WTC11 (cell line): Measurements from ENCODE around the gene IL23R. TPM values are rescaled to one million over a fixed set of nuclear protein-coding genes. Genes with fewer than 3 reads are reported as not detected.

ENCODE experiments used
- ATAC-seq: fragments of 200-7000 bp; cut with Tn5 transposase; 2 replicates; pipeline ENCODE4 v1.10.0; 2021; ENCODE audit warnings: mild to moderate bottlenecking, moderate library complexity
- CTCF ChIA-PET: fragments of 300-600 bp; sonication (Branson Sonifier 250); formaldehyde crosslinking; loops from one replicate; lab custom pipeline; 2021; ENCODE audit warnings: antibody characterized with exemption; lab: Charles Lee
- POLR2A ChIA-PET: fragments of 350-600 bp; sonication (Branson Sonifier 250); formaldehyde crosslinking; loops from one replicate; lab custom pipeline; 2021; ENCODE audit warnings: antibody characterized with exemption; lab: Charles Lee
- DNase-seq: peaks from one replicate; pipeline ENCODE4 v3.0.0; 2021; ENCODE audit warnings: low spot score
- H3K27ac Mint-ChIP-seq: 2 replicates; pipeline ENCODE4 v1.8.0; 2021; ENCODE audit warnings: mixed read lengths
- H3K27me3 Mint-ChIP-seq: 2 replicates; pipeline ENCODE4 v1.8.0; 2021; ENCODE audit warnings: low read depth, mild to moderate bottlenecking, moderate library complexity, mixed read lengths
- H3K36me3 Mint-ChIP-seq: 2 replicates; pipeline ENCODE4 v1.8.0; 2021; ENCODE audit warnings: mixed read lengths
- H3K4me1 Mint-ChIP-seq: 2 replicates; pipeline ENCODE4 v1.8.0; 2022; ENCODE audit warnings: mixed read lengths
- H3K4me3 Mint-ChIP-seq: 2 replicates; pipeline ENCODE4 v1.8.0; 2021; ENCODE audit warnings: mild to moderate bottlenecking, moderate library complexity, mixed read lengths
- H3K9me3 Mint-ChIP-seq: 2 replicates; pipeline ENCODE4 v1.8.0; 2021; ENCODE audit warnings: mixed read lengths
- ESRRA ChIP-seq: sonication (generic); formaldehyde crosslinking; IDR thresholded peaks from 2 replicates; pipeline ENCODE4 v1.8.1; 2022; ENCODE audit warnings: mild to moderate bottlenecking, missing genetic modification reagents, borderline replicate concordance
- FOXK1 ChIP-seq: sonication (generic); formaldehyde crosslinking; IDR thresholded peaks from 2 replicates; pipeline ENCODE4 v1.8.0; 2022; ENCODE audit warnings: mild to moderate bottlenecking, moderate library complexity, missing genetic modification reagents
- FOXP1 ChIP-seq: sonication (generic); formaldehyde crosslinking; IDR thresholded peaks from 2 replicates; pipeline ENCODE4 v1.8.0; 2022; ENCODE audit warnings: missing genetic modification reagents, mild to moderate bottlenecking, moderate library complexity, borderline replicate concordance
- GRHL2 ChIP-seq: fragments of 250-450 bp; sonication (Bioruptor Pico); IDR thresholded peaks from 2 replicates; pipeline ENCODE4 v1.8.0; 2022; ENCODE audit warnings: mild to moderate bottlenecking, moderate library complexity; ENCODE audit not compliant: insufficient replicate concordance, severe bottlenecking
- GTF2I ChIP-seq: fragments of 250-450 bp; sonication (Bioruptor Pico); conservative IDR thresholded peaks from 2 replicates; pipeline ENCODE4 v1.4.0; 2021; ENCODE audit warnings: mild to moderate bottlenecking
- NFE2L1 ChIP-seq: sonication (generic); formaldehyde crosslinking; IDR thresholded peaks from 2 replicates; pipeline ENCODE4 v1.8.1; 2023; ENCODE audit warnings: missing genetic modification reagents
- NR3C1 ChIP-seq: sonication (generic); formaldehyde crosslinking; conservative IDR thresholded peaks from 2 replicates; pipeline ENCODE4 v1.8.1; 2023; ENCODE audit warnings: low read depth, mild to moderate bottlenecking, missing genetic modification reagents
- SMAD4 ChIP-seq: sonication (generic); formaldehyde crosslinking; IDR thresholded peaks from 2 replicates; pipeline ENCODE4 v1.8.0; 2022; ENCODE audit warnings: mild to moderate bottlenecking, missing genetic modification reagents
- SP1 ChIP-seq: sonication (generic); formaldehyde crosslinking; conservative IDR thresholded peaks from 2 replicates; pipeline ENCODE4 v1.8.1; 2022; ENCODE audit warnings: missing genetic modification reagents
- TEAD1 ChIP-seq: sonication (generic); formaldehyde crosslinking; IDR thresholded peaks from 2 replicates; pipeline ENCODE4 v1.8.0; 2022; ENCODE audit warnings: mild to moderate bottlenecking, missing genetic modification reagents
- ZNF121 ChIP-seq: sonication (generic); formaldehyde crosslinking; IDR thresholded peaks from 2 replicates; pipeline ENCODE4 v1.8.0; 2023; ENCODE audit warnings: missing genetic modification reagents
- ZNF219 ChIP-seq: sonication (generic); formaldehyde crosslinking; IDR thresholded peaks from 2 replicates; pipeline ENCODE4 v1.8.0; 2023; ENCODE audit warnings: missing genetic modification reagents, mild to moderate bottlenecking, borderline replicate concordance
- ZNF232 ChIP-seq: sonication (generic); formaldehyde crosslinking; IDR thresholded peaks from 2 replicates; pipeline ENCODE4 v1.8.0; 2022; ENCODE audit warnings: mild to moderate bottlenecking, missing genetic modification reagents
- ZNF263 ChIP-seq: sonication (generic); formaldehyde crosslinking; IDR thresholded peaks from 2 replicates; pipeline ENCODE4 v1.8.1; 2022; ENCODE audit warnings: low read depth, mild to moderate bottlenecking, moderate library complexity, missing genetic modification reagents
- ZNF416 ChIP-seq: fragments of 250-450 bp; sonication (Bioruptor Pico); IDR thresholded peaks from 2 replicates; pipeline ENCODE4 v1.9.0; 2021; ENCODE audit warnings: mild to moderate bottlenecking, inconsistent platforms
- total RNA-seq: library from RNA; stranded (reverse); gene quantifications from 3 replicates; pipeline ENCODE4 v1.2.3, GENCODE V29; 2021
- TF ChIP-seq, protein P1 (sequence below): sonication (generic); formaldehyde crosslinking; IDR thresholded peaks from 2 replicates; pipeline ENCODE4 v1.8.1; 2022; ENCODE audit warnings: low read depth, missing genetic modification reagents, borderline replicate concordance
- TF ChIP-seq, protein P2 (sequence below): sonication (generic); formaldehyde crosslinking; IDR thresholded peaks from 2 replicates; pipeline ENCODE4 v1.8.1; 2023; ENCODE audit warnings: mild to moderate bottlenecking, missing genetic modification reagents, moderate library complexity
- TF ChIP-seq, protein P3 (sequence below): sonication (generic); formaldehyde crosslinking; IDR thresholded peaks from 2 replicates; pipeline ENCODE4 v1.8.1; 2023; ENCODE audit warnings: mild to moderate bottlenecking, missing genetic modification reagents
- TF ChIP-seq, protein P4 (sequence below): sonication (generic); formaldehyde crosslinking; IDR thresholded peaks from 2 replicates; pipeline ENCODE4 v1.8.0; 2022; ENCODE audit warnings: mild to moderate bottlenecking, missing genetic modification reagents
- TF ChIP-seq, protein P5 (sequence below): sonication (generic); formaldehyde crosslinking; IDR thresholded peaks from 2 replicates; pipeline ENCODE4 v1.8.0; 2022; ENCODE audit warnings: mild to moderate bottlenecking, missing genetic modification reagents
- TF ChIP-seq, protein P6 (sequence below): sonication (generic); formaldehyde crosslinking; IDR thresholded peaks from 2 replicates; pipeline ENCODE4 v1.8.1; 2022; ENCODE audit warnings: low read depth, mild to moderate bottlenecking, moderate library complexity, missing genetic modification reagents, borderline replicate concordance

IL23R gene
- total RNA-seq, 1 experiment from 2014 or later = not detected

DNA sequence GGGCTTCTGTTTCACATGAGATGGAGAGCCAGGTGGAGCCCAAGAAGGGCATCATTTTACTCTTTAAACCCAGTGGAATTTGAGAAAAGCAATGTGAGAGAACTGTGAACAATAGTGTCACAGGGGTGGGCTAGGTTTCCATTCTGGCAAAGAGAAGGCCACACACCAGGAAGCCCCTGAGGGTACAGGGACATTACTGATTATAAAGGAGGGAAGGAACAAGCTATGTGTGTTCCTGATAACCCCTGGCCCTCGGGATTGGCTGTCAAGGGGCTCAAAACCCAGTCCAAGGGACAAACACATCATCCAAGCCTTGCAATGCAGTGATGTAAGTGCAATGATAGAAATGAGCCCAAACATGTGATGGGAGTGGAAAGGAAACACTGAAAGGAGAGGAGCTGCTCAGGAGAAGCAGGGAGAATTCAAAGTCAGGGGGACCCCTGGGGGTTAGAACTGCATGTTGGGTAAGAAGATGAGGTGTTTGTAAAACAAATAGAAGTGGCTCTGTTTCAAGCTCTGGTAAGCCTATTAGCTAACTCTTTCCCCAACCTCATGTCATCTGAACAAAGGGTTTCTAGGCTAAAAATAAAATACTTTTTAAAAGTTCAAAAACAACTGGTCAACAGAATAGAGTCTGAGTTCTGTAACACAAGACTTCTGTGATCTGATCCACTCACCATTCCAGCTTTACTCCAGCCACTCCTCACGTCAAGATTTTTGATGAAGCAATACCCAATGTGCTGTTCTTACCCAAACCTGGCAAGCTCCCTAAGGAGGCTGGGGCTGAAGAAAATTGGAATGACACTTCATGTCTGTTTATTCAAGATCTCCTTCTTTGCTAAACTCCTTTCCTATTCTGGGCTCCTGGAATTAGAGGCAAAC lies 90.3 kb downstream of the IL23R start:
- Mint-ChIP-seq H3K27ac (no peak overlapping the region), H3K9me3 (peaks cover 35% of the 10 kb centered on the region), H3K27me3 (peaks cover 5% of the 10 kb centered on the region; the same call in 1 of the 2 replicates), H3K4me3 (no peak overlapping the region), H3K4me1 (peaks cover 42% of the 10 kb centered on the region), H3K36me3 (peaks cover 25% of the 10 kb centered on the region)
- DNase-seq (no peak), ATAC-seq (peak; percentile 73)
- POLR2A ChIA-PET = no interaction called here
- CTCF ChIA-PET = interaction anchor here (0.6 to 2.1 kb wide), 3 partner anchors 42 to 244 kb away, joined by 3 to 6 read pairs (median 5); no protein-coding TSS in a partner anchor
- TF ChIP-seq NR3C1 = no peak
- TF ChIP-seq FOXP1 = no peak
- TF ChIP-seq SP1 (CRISPR knock-in tag) = no peak

DNA sequence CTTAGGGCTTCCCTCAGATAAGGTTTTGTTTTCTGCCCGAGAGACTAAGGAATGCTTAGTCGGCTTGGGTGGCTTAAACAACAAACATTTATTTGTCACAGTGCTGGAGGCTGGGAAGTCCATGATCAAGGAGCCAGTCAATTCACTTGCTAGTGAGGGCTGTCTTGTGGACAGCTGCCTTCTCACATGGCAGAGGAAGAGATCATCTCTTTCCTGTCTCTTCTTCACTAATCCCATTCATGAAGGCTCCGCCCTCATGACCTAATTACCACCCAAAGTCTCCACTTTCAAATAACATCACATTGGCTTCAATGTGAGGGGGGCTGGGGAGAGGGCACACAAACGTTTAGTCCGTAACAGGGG lies 90.9 kb downstream of the IL23R start:
- ATAC-seq (peak; percentile 20; the same call in 1 of the 2 replicates), DNase-seq (no peak)
- CTCF ChIA-PET = interaction anchor here (2.1 kb wide), 1 partner anchor 243 kb away, joined by 6 read pairs; no protein-coding TSS in a partner anchor
- POLR2A ChIA-PET = no interaction called here
- no peak overlapping the region for H3K4me3 Mint-ChIP-seq
- H3K27me3 Mint-ChIP-seq = peaks cover 5% of the 10 kb centered on the region; the same call in 1 of the 2 replicates
- peaks cover 49% of the 10 kb centered on the region for H3K4me1 Mint-ChIP-seq
- peaks cover 29% of the 10 kb centered on the region for H3K9me3 Mint-ChIP-seq
- no peak overlapping the region for H3K27ac Mint-ChIP-seq
- H3K36me3 Mint-ChIP-seq = peaks cover 19% of the 10 kb centered on the region
- TF ChIP-seq, protein P1, sequence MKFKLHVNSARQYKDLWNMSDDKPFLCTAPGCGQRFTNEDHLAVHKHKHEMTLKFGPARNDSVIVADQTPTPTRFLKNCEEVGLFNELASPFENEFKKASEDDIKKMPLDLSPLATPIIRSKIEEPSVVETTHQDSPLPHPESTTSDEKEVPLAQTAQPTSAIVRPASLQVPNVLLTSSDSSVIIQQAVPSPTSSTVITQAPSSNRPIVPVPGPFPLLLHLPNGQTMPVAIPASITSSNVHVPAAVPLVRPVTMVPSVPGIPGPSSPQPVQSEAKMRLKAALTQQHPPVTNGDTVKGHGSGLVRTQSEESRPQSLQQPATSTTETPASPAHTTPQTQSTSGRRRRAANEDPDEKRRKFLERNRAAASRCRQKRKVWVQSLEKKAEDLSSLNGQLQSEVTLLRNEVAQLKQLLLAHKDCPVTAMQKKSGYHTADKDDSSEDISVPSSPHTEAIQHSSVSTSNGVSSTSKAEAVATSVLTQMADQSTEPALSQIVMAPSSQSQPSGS = no peak
- TF ChIP-seq ESRRA (CRISPR knock-in tag) = no peak
- no peak for TF ChIP-seq GTF2I (CRISPR knock-in tag)
- TF ChIP-seq ZNF263 (CRISPR knock-in tag) = no peak
- TF ChIP-seq, protein P2, sequence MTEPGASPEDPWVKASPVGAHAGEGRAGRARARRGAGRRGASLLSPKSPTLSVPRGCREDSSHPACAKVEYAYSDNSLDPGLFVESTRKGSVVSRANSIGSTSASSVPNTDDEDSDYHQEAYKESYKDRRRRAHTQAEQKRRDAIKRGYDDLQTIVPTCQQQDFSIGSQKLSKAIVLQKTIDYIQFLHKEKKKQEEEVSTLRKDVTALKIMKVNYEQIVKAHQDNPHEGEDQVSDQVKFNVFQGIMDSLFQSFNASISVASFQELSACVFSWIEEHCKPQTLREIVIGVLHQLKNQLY (CRISPR knock-in tag) = no peak
- no peak for TF ChIP-seq GRHL2 (CRISPR knock-in tag)
- TF ChIP-seq, protein P3, sequence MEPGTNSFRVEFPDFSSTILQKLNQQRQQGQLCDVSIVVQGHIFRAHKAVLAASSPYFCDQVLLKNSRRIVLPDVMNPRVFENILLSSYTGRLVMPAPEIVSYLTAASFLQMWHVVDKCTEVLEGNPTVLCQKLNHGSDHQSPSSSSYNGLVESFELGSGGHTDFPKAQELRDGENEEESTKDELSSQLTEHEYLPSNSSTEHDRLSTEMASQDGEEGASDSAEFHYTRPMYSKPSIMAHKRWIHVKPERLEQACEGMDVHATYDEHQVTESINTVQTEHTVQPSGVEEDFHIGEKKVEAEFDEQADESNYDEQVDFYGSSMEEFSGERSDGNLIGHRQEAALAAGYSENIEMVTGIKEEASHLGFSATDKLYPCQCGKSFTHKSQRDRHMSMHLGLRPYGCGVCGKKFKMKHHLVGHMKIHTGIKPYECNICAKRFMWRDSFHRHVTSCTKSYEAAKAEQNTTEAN (CRISPR knock-in tag) = no peak
- no peak for TF ChIP-seq ZNF232 (CRISPR knock-in tag)
- TF ChIP-seq, protein P4, sequence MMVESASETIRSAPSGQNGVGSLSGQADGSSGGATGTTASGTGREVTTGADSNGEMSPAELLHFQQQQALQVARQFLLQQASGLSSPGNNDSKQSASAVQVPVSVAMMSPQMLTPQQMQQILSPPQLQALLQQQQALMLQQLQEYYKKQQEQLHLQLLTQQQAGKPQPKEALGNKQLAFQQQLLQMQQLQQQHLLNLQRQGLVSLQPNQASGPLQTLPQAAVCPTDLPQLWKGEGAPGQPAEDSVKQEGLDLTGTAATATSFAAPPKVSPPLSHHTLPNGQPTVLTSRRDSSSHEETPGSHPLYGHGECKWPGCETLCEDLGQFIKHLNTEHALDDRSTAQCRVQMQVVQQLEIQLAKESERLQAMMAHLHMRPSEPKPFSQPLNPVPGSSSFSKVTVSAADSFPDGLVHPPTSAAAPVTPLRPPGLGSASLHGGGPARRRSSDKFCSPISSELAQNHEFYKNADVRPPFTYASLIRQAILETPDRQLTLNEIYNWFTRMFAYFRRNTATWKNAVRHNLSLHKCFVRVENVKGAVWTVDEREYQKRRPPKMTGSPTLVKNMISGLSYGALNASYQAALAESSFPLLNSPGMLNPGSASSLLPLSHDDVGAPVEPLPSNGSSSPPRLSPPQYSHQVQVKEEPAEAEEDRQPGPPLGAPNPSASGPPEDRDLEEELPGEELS = no peak
- TF ChIP-seq FOXP1 = no peak
- TF ChIP-seq SMAD4 (CRISPR knock-in tag) = no peak
- no peak for TF ChIP-seq TEAD1
- no peak for TF ChIP-seq NFE2L1 (CRISPR knock-in tag)
- no peak for TF ChIP-seq ZNF416 (CRISPR knock-in tag)
- TF ChIP-seq ZNF219 (CRISPR knock-in tag) = no peak
- TF ChIP-seq, protein P5, sequence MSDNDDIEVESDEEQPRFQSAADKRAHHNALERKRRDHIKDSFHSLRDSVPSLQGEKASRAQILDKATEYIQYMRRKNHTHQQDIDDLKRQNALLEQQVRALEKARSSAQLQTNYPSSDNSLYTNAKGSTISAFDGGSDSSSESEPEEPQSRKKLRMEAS = no peak
- TF ChIP-seq FOXK1 = no peak
- TF ChIP-seq, protein P6, sequence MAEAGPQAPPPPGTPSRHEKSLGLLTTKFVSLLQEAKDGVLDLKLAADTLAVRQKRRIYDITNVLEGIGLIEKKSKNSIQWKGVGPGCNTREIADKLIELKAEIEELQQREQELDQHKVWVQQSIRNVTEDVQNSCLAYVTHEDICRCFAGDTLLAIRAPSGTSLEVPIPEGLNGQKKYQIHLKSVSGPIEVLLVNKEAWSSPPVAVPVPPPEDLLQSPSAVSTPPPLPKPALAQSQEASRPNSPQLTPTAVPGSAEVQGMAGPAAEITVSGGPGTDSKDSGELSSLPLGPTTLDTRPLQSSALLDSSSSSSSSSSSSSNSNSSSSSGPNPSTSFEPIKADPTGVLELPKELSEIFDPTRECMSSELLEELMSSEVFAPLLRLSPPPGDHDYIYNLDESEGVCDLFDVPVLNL (CRISPR knock-in tag) = no peak
- TF ChIP-seq ZNF121 (CRISPR knock-in tag) = no peak
- TF ChIP-seq, all 79 proteins: peak for 0
